Measurements from ENCODE around the gene NDUFA8. TPM values are rescaled to one million over a fixed set of nuclear protein-coding genes. Genes with fewer than 3 reads are reported as not detected.

NDUFA8 gene
- total RNA-seq, 1 experiment from 2014 or later = 55.5 TPM

DNA sequence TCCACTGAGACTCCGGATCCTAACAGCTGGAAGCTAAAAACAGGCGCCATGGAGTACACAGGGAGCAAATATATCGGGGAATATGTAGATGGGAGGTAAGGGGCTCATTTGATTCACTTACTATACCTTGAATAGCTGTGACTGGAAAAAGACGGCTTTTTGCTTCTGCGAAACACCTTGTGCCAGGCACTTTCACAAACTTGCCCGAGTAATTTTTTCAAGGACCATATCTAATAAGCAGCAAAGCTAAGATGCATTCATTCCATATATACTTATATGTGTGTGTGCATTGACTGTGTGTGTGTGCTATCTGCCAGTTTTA lies 307 bp upstream of the NDUFA8 start:
- intact Hi-C loops (cut with micrococcal nuclease; ENCODE audit: unreplicated experiment) (no loop called here), in situ Hi-C loops (cut with HindIII; ENCODE audit: low pct_unique_long_range_greater_than_20kb, low sequenced_read_pairs) (no loop called here)
- no peak for DNase-seq (ENCODE audit: low read depth, low spot score)
- Histone ChIP-seq H3K27ac (ENCODE audit: low read length) (no peak overlapping the region), H3K27me3 (ENCODE audit: control insufficient read depth, insufficient read depth, low read length) (no peaks in the 10 kb centered on the region), H3K4me1 (ENCODE audit: control insufficient read depth, insufficient read depth, low read length) (peaks cover 2% of the 10 kb centered on the region; the same call in 1 of the 2 replicates), H3K36me3 (ENCODE audit: control insufficient read depth, insufficient read depth, low read length) (peaks cover 5% of the 10 kb centered on the region; the same call in 1 of the 2 replicates), H3K4me3 (ENCODE audit: low read depth in 2 of 2, low read length in 2 of 2) (peak overlapping the region; percentile 93 to 95), H3K9me3 (ENCODE audit: control insufficient read depth, insufficient read depth, low read depth, low read length) (0 out of 2 replicates have a peak, but pooled peaks cover 2% of the 10 kb centered on the region)
- POLR2A ChIA-PET = no interaction called here
- CTCF ChIA-PET = no interaction called here
- no TSS peak for BruUV-seq (replicated peaks)
- ATAC-seq = no peak
- no peak for TF ChIP-seq TCF7L2 (IDR thresholded peaks at IDR 0.05; ENCODE audit: low read depth, low read length)
- no peak for TF ChIP-seq CTCF (IDR thresholded peaks at IDR 0.05)
- TF ChIP-seq, protein P1, sequence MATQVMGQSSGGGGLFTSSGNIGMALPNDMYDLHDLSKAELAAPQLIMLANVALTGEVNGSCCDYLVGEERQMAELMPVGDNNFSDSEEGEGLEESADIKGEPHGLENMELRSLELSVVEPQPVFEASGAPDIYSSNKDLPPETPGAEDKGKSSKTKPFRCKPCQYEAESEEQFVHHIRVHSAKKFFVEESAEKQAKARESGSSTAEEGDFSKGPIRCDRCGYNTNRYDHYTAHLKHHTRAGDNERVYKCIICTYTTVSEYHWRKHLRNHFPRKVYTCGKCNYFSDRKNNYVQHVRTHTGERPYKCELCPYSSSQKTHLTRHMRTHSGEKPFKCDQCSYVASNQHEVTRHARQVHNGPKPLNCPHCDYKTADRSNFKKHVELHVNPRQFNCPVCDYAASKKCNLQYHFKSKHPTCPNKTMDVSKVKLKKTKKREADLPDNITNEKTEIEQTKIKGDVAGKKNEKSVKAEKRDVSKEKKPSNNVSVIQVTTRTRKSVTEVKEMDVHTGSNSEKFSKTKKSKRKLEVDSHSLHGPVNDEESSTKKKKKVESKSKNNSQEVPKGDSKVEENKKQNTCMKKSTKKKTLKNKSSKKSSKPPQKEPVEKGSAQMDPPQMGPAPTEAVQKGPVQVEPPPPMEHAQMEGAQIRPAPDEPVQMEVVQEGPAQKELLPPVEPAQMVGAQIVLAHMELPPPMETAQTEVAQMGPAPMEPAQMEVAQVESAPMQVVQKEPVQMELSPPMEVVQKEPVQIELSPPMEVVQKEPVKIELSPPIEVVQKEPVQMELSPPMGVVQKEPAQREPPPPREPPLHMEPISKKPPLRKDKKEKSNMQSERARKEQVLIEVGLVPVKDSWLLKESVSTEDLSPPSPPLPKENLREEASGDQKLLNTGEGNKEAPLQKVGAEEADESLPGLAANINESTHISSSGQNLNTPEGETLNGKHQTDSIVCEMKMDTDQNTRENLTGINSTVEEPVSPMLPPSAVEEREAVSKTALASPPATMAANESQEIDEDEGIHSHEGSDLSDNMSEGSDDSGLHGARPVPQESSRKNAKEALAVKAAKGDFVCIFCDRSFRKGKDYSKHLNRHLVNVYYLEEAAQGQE (IDR thresholded peaks at IDR 0.05; ENCODE audit: insufficient read depth in 1 of 2, low read depth in 2 of 2, low read length in 1 of 2) = no peak
- no peak for TF ChIP-seq POLR2AphosphoS5 (IDR thresholded peaks at IDR 0.05; ENCODE audit: low read depth, low read length)
- no peak for TF ChIP-seq SIN3A (IDR thresholded peaks at IDR 0.05; ENCODE audit: borderline replicate concordance, insufficient read depth, low read depth, low read length)

- no peaks in the 10 kb centered on the region for H3K27me3 ChIP-seq (ENCODE audit: control insufficient read depth, insufficient read depth, low read length)
- peak; percentile 33 for DNase-seq (ENCODE audit: low read depth, low spot score)
- 0 out of 2 replicates have a peak, but pooled peaks cover 2% of the 10 kb centered on the region for H3K9me3 ChIP-seq (ENCODE audit: control insufficient read depth, insufficient read depth, low read depth, low read length)
- no TSS peak for BruUV-seq (replicated peaks)
- no peak overlapping the region for H3K27ac ChIP-seq (ENCODE audit: low read length)
- no peak overlapping the region for H3K4me3 ChIP-seq (ENCODE audit: low read depth in 2 of 2, low read length in 2 of 2)
- in situ Hi-C loops (cut with HindIII; ENCODE audit: low pct_unique_long_range_greater_than_20kb, low sequenced_read_pairs) = no loop called here
- peaks cover 2% of the 10 kb centered on the region; the same call in 1 of the 2 replicates for H3K4me1 ChIP-seq (ENCODE audit: control insufficient read depth, insufficient read depth, low read length)
- peak; percentile 76 for ATAC-seq
- POLR2A ChIA-PET = no interaction called here
- TF ChIP-seq CTCF (IDR thresholded peaks at IDR 0.05) (peak; percentile 64), SIN3A (IDR thresholded peaks at IDR 0.05; ENCODE audit: borderline replicate concordance, insufficient read depth, low read depth, low read length) (no peak)
- intact Hi-C loops (cut with micrococcal nuclease; ENCODE audit: unreplicated experiment) = no loop called here
- peaks cover 5% of the 10 kb centered on the region for H3K36me3 ChIP-seq (ENCODE audit: control insufficient read depth, insufficient read depth, low read length)
- CTCF ChIA-PET = interaction anchor here (0.5 kb wide), 1 partner anchor 18 kb away, joined by 4 read pairs; no protein-coding TSS in a partner anchor
Observed at GRCh38 chr9:122158202-122158601, 1.4 kb downstream of the NDUFA8 start.

All from Panc1 (cell line).